Aorta (tissue), 5 donors: Measurements from ENCODE around the gene LHFPL4. TPM values are rescaled to one million over a fixed set of nuclear protein-coding genes. Genes with fewer than 3 reads are reported as not detected.
A peak's percentile ranks its signal among the peaks of the same experiment; 100 is the strongest.

Experiments
- ATAC-seq: fragments of 200-7000 bp; cut with Tn5 transposase; one replicate; pipeline ENCODE4 v1.9.1; 2022; ENCODE audit warnings: moderate library complexity; ENCODE audit not compliant: low FRiP score
- DNase-seq, 2 donors: peaks; one replicate each; pipeline ENCODE4 v3.0.0-alpha.2; 2020
- H3K27ac ChIP-seq, 2 donors: one replicate each; pipeline ENCODE4 v1.5.1; 2013; ENCODE audit warnings: low read length in 2 of 2, mild to moderate bottlenecking in 2 of 2, moderate library complexity in 2 of 2, control low read depth in 1 of 2, inconsistent platforms in 1 of 2, low read depth in 1 of 2
- H3K27me3 ChIP-seq, 2 donors: one replicate each; pipeline ENCODE4 v1.6.1; 2013; ENCODE audit warnings: control low read depth in 1 of 2, low read length in 1 of 2, mild to moderate bottlenecking in 1 of 2, moderate library complexity in 1 of 2; ENCODE audit not compliant: insufficient read depth in 2 of 2, control insufficient read depth in 1 of 2
- H3K36me3 ChIP-seq, 2 donors: one replicate each; pipeline ENCODE4 v1.6.1; 2013; ENCODE audit warnings: control low read depth in 1 of 2, low read length in 1 of 2, mild to moderate bottlenecking in 1 of 2; ENCODE audit not compliant: insufficient read depth in 2 of 2, control insufficient read depth in 1 of 2
- H3K4me1 ChIP-seq, 2 donors: one replicate each; pipeline ENCODE4 v1.6.1; 2013; ENCODE audit warnings: low read length in 2 of 2, control low read depth in 1 of 2, mild to moderate bottlenecking in 1 of 2, moderate library complexity in 1 of 2; ENCODE audit not compliant: insufficient read depth in 2 of 2, control insufficient read depth in 1 of 2
- H3K4me3 ChIP-seq, 2 donors: one replicate each; pipeline ENCODE4 v1.5.1; 2013; ENCODE audit warnings: low read length in 2 of 2, control low read depth in 1 of 2, mild to moderate bottlenecking in 1 of 2
- H3K9me3 ChIP-seq: one replicate; pipeline ENCODE4 v1.6.1; 2013; ENCODE audit warnings: mild to moderate bottlenecking, low read length; ENCODE audit not compliant: control insufficient read depth
- WGBS, 2 donors: extraction: QIAGEN DNeasy Blood & Tissue Kit; methylation state at CpG; one replicate each; pipeline ENCODE4 v1.1.7; 2013; 5-methylcytosine and 5-hydroxymethylcytosine counted together
- intact Hi-C, 2 donors: fragments of 100-400 bp; cut with DNase I; formaldehyde crosslinking; loops; one replicate each; pipeline versions ENCODE4 v1.14.2 to v1.15.0; 2022
- polyA plus RNA-seq, 2 donors: library from polyadenylated mRNA; stranded (reverse); fragments of 200-250 nt; gene quantifications; one replicate each; pipeline ENCODE4 v1.2.3, GENCODE V29; 2013
- total RNA-seq, 2 donors: library from RNA; stranded (reverse); fragmentation: NEBNext Ultra II Directional; extraction: Animal tissue kit (Norgen Biotek cat#: 25700); gene quantifications; one replicate each; pipeline ENCODE4 v1.2.1, GENCODE V29; 2021
- donor health status: healthy with polysubstance abuse.
- donor health status: Bipolar disorder and iron deficiency.
- donor health status: DM: no; HTN: no; CAD: no.
- donor health status: DM: no; HTN: no; CAD: no.
- donor health status: DM: yes; HTN: yes; CAD: no.

Gene LHFPL4
- total and polyA plus RNA-seq, 4 donors = 0.03 TPM; not detected in 3

DNA sequence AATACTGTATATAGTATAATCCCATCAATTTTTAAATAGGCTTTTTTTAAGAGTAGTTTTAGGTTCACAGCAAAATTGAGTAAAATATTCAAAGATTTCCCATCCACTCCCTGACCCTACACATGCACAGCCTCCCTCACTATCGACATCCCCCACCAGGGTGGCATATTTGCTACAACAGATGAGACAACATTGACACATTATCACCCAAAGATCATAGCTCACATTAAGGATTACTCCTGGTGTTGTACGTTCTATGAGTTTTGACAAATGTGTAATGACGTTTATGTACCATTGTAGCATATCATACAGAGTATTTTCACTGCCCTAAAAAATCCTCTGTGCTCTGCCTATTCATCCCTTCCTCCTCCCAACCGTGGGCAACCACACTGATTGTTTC is 39.3 kb downstream of the LHFPL4 start:
- Histone ChIP-seq H3K4me1 (no peaks in the 10 kb centered on the region), H3K27ac (no peak overlapping the region), H3K27me3 (no peaks in the 10 kb centered on the region), H3K9me3 (no peaks in the 10 kb centered on the region), H3K4me3 (no peak overlapping the region), H3K36me3 (no peaks in the 10 kb centered on the region)
- intact Hi-C loops = no loop called here
- ATAC-seq = no peak
- no peak for DNase-seq
- WGBS, 2 donors = 63 to 66% methylated on average over 4 of the region's 4 CpGs

DNA sequence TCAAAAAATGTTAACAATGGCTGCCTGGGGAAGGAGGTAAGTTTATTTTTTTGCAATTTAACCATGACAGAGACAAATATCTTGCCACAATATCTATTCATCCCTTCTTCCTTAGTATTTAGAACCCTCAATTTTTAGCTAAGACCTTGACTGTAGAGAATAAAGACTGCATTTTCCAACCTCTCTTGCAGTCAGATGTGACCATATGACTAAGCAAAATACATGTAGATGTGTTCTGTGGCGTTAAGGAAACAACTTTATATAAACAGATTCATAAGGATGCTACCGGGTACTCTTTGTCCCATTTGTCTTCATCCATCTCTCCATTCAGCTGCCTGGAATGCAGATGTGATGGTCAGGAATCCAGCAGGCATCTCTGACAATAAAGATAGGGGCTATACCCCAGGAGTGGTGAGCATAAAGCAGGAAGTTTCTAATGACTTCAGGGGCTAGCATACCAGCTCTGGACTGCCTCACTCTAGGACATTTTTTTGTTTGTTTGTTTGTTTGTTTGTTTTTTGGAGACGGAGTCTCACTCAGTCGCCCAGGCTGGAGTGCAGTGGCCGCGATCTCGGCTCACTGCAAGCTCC is 41.1 kb downstream of the LHFPL4 start:
- ATAC-seq = no peak

DNA sequence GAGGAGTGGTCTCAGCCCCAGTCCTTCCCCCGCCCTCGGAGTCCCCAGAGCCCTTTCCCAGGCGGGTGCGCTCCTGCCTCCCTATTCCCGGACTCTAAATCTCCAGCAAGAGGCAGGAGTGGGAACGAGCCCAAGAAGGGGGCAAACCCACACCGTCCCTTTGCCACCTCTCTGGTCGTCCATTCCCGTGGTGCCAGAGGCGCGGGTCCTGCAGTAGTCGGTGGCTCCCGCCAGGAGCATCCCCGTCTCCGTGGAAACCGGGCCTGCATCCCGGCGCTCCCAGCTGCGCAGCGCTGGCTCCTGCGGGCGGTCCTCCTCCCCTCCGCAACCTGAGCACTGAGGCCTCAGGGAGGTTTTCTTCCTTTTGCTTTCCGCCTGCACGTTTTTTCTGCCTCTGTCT is 44.8 kb downstream of the LHFPL4 start:
- Histone ChIP-seq H3K4me3 (no peak overlapping the region), H3K36me3 (no peaks in the 10 kb centered on the region), H3K27ac (no peak overlapping the region), H3K4me1 (no peaks in the 10 kb centered on the region), H3K9me3 (no peaks in the 10 kb centered on the region), H3K27me3 (no peaks in the 10 kb centered on the region)
- WGBS, 2 donors = 8 to 9% methylated on average over 23 to 25 of the region's 25 CpGs
- no peak for ATAC-seq
- intact Hi-C loops = loop anchor here in 1 of 2 donors (10.0 kb wide), 1 partner anchor 136 kb away; the partner anchor contains the start of gene MTMR14
- no peak for DNase-seq

More for the DNA sequence above, 41.1 kb downstream of the LHFPL4 start:
- H3K36me3 ChIP-seq = no peaks in the 10 kb centered on the region
- H3K27me3 ChIP-seq = no peaks in the 10 kb centered on the region
- 66 to 71% methylated on average over 7 of the region's 7 CpGs for WGBS, 2 donors
- DNase-seq = no peak
- H3K4me3 ChIP-seq = no peak overlapping the region
- H3K4me1 ChIP-seq = no peaks in the 10 kb centered on the region
- intact Hi-C loops = no loop called here
- no peak overlapping the region for H3K27ac ChIP-seq
- H3K9me3 ChIP-seq = no peaks in the 10 kb centered on the region

DNA sequence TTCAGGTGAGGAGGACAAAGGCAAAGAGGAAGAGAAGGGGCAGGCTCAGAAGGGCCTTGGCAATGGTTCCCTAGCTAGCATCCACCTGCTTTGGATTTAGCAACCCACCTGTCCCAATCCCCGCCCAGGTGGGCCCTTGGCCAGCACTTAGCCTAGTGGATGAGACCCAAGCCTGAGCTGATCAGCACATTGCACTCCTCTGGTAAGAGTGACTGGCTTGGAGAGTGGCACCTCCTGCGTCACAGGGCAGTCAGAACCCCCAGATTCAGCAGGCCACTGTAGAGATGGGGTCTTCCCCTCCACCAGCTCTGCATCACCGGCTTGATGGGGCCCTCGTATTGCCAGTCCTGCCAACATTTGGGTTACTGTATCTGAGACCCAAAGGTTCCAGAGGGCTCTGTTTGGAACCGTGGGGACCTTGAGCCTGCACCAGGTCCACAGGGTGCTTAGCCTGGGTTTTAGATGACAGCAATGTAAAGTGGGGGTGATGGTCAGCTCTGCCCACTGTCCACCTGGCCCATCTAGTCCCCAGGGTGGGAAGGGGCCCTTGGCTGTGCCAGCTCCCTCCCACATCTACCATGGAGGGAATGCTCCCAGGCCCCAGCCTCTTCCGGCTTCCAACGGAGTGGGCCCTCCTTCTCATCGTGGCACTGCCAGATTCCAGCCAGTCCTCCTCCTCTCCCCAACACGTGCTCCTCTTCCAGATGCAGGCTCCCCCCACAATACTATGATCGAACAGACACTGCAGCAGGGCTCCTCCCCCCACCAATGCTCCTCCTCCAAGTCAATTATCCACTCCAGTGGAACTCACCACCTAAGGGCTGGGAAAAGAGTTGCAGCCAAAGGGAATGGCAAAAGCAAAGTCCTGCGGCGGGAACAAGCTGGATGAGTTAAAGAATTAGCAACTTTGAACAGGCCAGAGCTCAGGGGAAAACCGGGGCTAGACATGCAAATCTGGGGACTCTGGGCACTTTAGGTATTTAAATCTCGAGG is 45.7 kb downstream of the LHFPL4 start:
- 54 to 59% methylated on average over 14 of the region's 14 CpGs for WGBS, 2 donors
- H3K4me1 ChIP-seq = no peaks in the 10 kb centered on the region
- intact Hi-C loops = loop anchor here in 1 of 2 donors (10.0 kb wide), 1 partner anchor 137 kb away; the partner anchor contains the start of gene MTMR14
- no peak overlapping the region for H3K4me3 ChIP-seq
- no peaks in the 10 kb centered on the region for H3K9me3 ChIP-seq
- no peak for DNase-seq
- no peaks in the 10 kb centered on the region for H3K27me3 ChIP-seq
- ATAC-seq = no peak
- H3K27ac ChIP-seq = no peak overlapping the region
- H3K36me3 ChIP-seq = no peaks in the 10 kb centered on the region

DNA sequence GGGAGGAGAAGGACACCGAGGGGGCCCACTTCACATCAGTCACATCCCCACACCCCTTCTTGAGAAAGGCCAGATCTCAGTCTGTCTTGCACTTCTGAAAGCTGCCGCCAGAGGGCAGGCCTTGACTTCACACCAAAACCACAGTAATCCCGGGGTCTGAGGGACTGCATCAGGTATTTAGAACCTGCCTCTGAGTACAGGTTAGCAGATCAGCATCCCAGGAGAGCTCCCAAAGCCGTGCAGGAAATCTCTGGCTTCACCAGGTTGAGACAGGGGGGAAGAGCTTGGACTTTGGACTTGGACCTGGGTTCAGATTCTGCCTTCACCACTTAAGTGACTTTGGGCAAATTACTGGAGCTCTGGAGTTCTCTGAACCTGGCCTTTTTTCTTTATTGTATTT is 50.3 kb downstream of the LHFPL4 start:
- no peaks in the 10 kb centered on the region for H3K4me1 ChIP-seq
- no peak overlapping the region for H3K27ac ChIP-seq
- ATAC-seq (no peak), DNase-seq (peak in 1 of 2 donors; percentile 83)
- 5% methylated on average over 4 of the region's 4 CpGs for WGBS, 2 donors
- H3K36me3 ChIP-seq = no peaks in the 10 kb centered on the region
- no peaks in the 10 kb centered on the region for H3K9me3 ChIP-seq
- no peak overlapping the region for H3K4me3 ChIP-seq
- intact Hi-C loops = loop anchor here in 1 of 2 donors (10.0 kb wide), 1 partner anchor 142 kb away; the partner anchor contains the start of gene MTMR14
- H3K27me3 ChIP-seq = no peaks in the 10 kb centered on the region

DNA sequence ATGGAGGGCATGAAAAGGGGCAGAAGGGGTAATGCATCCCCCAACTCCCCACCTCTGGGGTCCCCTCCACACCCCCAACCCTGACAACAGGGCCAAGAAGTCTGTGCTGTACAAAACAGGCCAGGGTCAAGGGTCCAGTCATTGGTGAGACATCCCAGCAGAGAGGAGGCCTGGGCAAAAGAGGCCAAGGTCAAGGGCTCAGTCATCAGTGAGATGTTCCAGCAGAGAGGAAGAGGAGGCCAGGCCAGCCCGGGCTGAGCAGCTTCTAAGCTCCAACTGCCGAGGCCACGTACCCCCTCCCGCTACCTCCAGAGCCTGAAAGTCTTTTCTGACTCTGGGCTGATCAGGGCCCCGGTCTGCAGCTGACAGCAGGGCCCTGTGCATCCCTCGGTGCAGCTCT is 52.4 kb downstream of the LHFPL4 start:
- 74 to 75% methylated on average over 6 of the region's 6 CpGs for WGBS, 2 donors
- Histone ChIP-seq H3K27me3 (no peaks in the 10 kb centered on the region), H3K9me3 (no peaks in the 10 kb centered on the region), H3K36me3 (no peaks in the 10 kb centered on the region), H3K4me1 (no peaks in the 10 kb centered on the region), H3K4me3 (no peak overlapping the region), H3K27ac (no peak overlapping the region)
- ATAC-seq = no peak
- no peak for DNase-seq
- intact Hi-C loops = loop anchor here in 1 of 2 donors (10.0 kb wide), 1 partner anchor 144 kb away; the partner anchor contains the start of gene MTMR14

DNA sequence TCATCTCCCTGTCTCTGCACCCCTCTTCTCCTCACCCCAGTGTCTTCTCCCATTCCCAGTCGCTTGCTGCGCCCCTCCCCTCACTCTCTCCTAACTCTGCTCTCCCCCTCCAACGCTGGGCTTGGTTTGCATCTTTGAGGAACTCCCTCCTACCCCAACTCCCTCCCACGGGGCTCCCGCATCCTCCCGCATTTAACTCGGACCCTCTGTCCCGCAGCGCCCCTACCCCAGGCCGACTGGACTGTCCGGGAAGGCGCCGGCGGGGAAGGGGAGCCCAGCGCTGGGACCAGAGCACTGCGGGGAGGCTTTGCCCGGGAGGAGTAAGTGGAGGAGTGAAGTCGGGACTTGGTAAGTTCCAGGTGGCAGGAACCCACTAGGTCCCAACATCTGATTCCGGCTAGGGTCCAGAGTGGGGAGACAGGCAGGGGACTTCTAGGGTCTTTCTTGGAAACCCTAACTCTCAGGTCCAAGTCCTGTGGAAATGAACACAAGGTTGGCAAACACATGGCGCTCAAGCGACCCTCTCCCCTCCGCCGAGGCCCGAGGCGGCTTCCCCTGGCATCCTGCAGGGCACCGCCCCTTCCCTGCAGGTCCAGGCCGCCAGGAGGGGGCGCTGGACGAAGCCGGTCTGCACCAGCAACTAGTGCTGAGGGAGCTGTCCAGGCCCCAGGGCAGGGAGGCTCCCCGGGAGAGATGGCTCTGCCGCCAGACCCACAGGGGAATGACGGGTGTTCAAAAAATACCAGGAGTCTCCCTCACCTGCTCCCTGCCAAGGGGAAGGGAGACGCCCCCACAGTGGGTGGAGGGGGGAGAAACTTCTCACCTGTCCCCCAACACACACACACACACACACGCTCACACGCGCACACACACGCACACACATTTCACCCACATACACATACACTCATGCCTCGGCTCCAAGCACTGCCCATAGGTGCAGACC is 53.2 kb downstream of the LHFPL4 start:
- H3K36me3 ChIP-seq = no peaks in the 10 kb centered on the region
- no peak overlapping the region for H3K27ac ChIP-seq
- H3K4me3 ChIP-seq = no peak overlapping the region
- H3K4me1 ChIP-seq = no peaks in the 10 kb centered on the region
- ATAC-seq (peak; percentile 53), DNase-seq (peak; percentile 70 to 83)
- H3K27me3 ChIP-seq = no peaks in the 10 kb centered on the region
- no peaks in the 10 kb centered on the region for H3K9me3 ChIP-seq
- intact Hi-C loops = loop anchor here in 1 of 2 donors (10.0 kb wide), 1 partner anchor 144 kb away; the partner anchor contains the start of gene MTMR14
- 12 to 13% methylated on average over 38 to 39 of the region's 39 CpGs for WGBS, 2 donors
